ENCODE data around the gene ZBP1. TPM values are rescaled to one million over a fixed set of nuclear protein-coding genes. Genes with fewer than 3 reads are reported as not detected.

ZBP1 gene
- total RNA-seq, 1 donor from 2014 or later: not detected

GRCh38 chr20:57647933-57648785 is 27.9 kb upstream of the ZBP1 start:
- Mint-ChIP-seq H3K9me3 (ENCODE audit: low read depth) (peaks cover 25% of the 10 kb centered on the region), H3K27me3 (ENCODE audit: low read depth) (no peaks in the 10 kb centered on the region), H3K27ac (ENCODE audit: unreplicated experiment) (no peak overlapping the region), H3K4me3 (ENCODE audit: unreplicated experiment) (no peak overlapping the region), H3K4me1 (ENCODE audit: low read depth) (peaks cover 3% of the 10 kb centered on the region), H3K36me3 (ENCODE audit: low read depth) (peaks cover 29% of the 10 kb centered on the region)
- TF ChIP-seq, protein P1, sequence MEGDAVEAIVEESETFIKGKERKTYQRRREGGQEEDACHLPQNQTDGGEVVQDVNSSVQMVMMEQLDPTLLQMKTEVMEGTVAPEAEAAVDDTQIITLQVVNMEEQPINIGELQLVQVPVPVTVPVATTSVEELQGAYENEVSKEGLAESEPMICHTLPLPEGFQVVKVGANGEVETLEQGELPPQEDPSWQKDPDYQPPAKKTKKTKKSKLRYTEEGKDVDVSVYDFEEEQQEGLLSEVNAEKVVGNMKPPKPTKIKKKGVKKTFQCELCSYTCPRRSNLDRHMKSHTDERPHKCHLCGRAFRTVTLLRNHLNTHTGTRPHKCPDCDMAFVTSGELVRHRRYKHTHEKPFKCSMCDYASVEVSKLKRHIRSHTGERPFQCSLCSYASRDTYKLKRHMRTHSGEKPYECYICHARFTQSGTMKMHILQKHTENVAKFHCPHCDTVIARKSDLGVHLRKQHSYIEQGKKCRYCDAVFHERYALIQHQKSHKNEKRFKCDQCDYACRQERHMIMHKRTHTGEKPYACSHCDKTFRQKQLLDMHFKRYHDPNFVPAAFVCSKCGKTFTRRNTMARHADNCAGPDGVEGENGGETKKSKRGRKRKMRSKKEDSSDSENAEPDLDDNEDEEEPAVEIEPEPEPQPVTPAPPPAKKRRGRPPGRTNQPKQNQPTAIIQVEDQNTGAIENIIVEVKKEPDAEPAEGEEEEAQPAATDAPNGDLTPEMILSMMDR (IDR thresholded peaks at IDR 0.05): no peak
- no peak for DNase-seq (ENCODE audit: low spot score)

- no peaks in the 10 kb centered on the region for H3K27me3 Mint-ChIP-seq (ENCODE audit: low read depth)
- peaks cover 29% of the 10 kb centered on the region for H3K36me3 Mint-ChIP-seq (ENCODE audit: low read depth)
- no peak for DNase-seq (ENCODE audit: low spot score)
- peaks cover 28% of the 10 kb centered on the region for H3K9me3 Mint-ChIP-seq (ENCODE audit: low read depth)
- H3K27ac Mint-ChIP-seq (ENCODE audit: unreplicated experiment): no peak overlapping the region
- peaks cover 3% of the 10 kb centered on the region for H3K4me1 Mint-ChIP-seq (ENCODE audit: low read depth)
- TF ChIP-seq, protein P1 (IDR thresholded peaks at IDR 0.05): no peak
- no peak overlapping the region for H3K4me3 Mint-ChIP-seq (ENCODE audit: unreplicated experiment)
Measured at GRCh38 chr20:57647006-57647932, 27.0 kb upstream of the ZBP1 start.

DNA sequence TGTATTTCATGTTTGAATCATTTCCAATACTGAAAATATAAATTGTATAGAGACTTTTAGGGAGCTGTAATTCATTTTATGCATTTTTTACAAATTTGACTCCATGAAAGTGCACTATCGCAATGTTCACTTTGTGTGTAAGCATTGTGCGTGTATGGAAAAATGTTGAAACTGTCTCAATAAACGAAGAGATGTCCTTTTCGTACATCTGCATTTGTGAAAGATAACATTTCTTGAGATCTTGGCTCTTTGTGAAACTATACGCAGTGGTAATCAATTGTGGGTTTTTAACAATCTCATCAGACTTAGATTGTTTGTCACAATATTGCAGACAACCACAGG is 18.6 kb upstream of the ZBP1 start:
- TF ChIP-seq, protein P1 (IDR thresholded peaks at IDR 0.05): no peak
- Mint-ChIP-seq H3K9me3 (ENCODE audit: low read depth) (peaks cover 32% of the 10 kb centered on the region), H3K36me3 (ENCODE audit: low read depth) (peaks cover 17% of the 10 kb centered on the region), H3K27ac (ENCODE audit: unreplicated experiment) (no peak overlapping the region), H3K4me1 (ENCODE audit: low read depth) (peaks cover 11% of the 10 kb centered on the region), H3K27me3 (ENCODE audit: low read depth) (no peaks in the 10 kb centered on the region), H3K4me3 (ENCODE audit: unreplicated experiment) (no peak overlapping the region)
- DNase-seq (ENCODE audit: low spot score): no peak

GRCh38 chr20:57638173-57638894 is 18.1 kb upstream of the ZBP1 start:
- H3K9me3 Mint-ChIP-seq (ENCODE audit: low read depth): peaks cover 30% of the 10 kb centered on the region
- TF ChIP-seq, protein P1 (IDR thresholded peaks at IDR 0.05): no peak
- H3K4me3 Mint-ChIP-seq (ENCODE audit: unreplicated experiment): no peak overlapping the region
- H3K27me3 Mint-ChIP-seq (ENCODE audit: low read depth): no peaks in the 10 kb centered on the region
- H3K4me1 Mint-ChIP-seq (ENCODE audit: low read depth): peaks cover 11% of the 10 kb centered on the region
- no peak overlapping the region for H3K27ac Mint-ChIP-seq (ENCODE audit: unreplicated experiment)
- DNase-seq (ENCODE audit: low spot score): no peak
- H3K36me3 Mint-ChIP-seq (ENCODE audit: low read depth): peaks cover 17% of the 10 kb centered on the region
